Measurements from ENCODE around the gene HOXC11.

Gene HOXC11

GRCh38 chr12:54025499-54026405, 52.8 kb downstream of the HOXC11 start:
- no peak for DNase-seq

DNA sequence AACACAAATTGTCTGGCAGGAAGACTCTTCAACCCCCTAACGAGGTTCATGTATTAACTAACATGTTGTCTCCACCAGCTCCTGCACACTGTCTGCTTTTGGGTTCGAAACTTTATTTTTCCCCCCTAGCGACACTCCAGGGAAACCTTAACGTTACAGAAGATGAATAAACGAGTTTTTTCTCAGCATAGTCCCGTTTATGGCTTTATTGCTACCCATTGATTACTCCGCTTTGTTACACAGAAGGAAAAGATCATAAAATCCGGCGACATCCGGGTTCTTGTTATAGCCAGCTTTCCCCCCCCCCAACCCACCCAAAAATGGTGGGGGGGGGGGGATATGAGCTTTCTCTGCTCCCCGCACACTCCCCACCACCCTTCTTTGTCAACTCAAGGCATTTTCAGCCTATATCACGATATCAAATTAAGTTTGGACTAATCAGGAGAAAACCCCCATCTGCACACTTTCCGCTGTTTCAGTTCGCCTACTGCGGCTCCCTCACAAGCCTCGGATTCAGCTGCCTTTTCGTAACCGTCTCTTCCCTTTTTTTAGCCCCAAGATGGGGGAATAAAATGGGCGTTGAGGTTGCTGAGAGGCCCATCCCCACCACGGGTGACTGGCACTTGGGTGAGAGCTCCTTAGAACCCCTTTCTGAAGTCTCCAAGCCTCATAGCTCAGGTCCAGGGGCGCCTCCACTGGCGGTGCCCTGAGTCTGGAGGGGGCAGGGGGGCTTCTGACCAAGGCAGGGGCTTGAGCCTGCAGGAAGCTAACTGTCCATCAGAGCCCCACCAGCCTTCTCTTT, 53.9 kb downstream of the HOXC11 start:
- no peak for DNase-seq
